ENCODE measurements around the gene KIAA1958.

KIAA1958 gene

GRCh38 chr9:112503170-112503569, 16.5 kb downstream of the KIAA1958 start:
- H4K20me1 ChIP-seq (ENCODE audit: insufficient read depth, low read length, poor library complexity, severe bottlenecking) = peaks cover 47% of the 10 kb centered on the region
- no peaks in the 10 kb centered on the region for H3F3A ChIP-seq (ENCODE audit: low read depth)
- no peak overlapping the region for H3K4me2 ChIP-seq (ENCODE audit: low read depth, low read length, poor library complexity, severe bottlenecking)
- peaks cover 6% of the 10 kb centered on the region for H3K4me1 ChIP-seq (ENCODE audit: insufficient read depth, low read length, poor library complexity, severe bottlenecking)
- no peak overlapping the region for H3K4me3 ChIP-seq (ENCODE audit: low read length, poor library complexity, severe bottlenecking)
- no peaks in the 10 kb centered on the region for H3K27me3 ChIP-seq (ENCODE audit: insufficient read depth, low read length, poor library complexity, severe bottlenecking)
- TF ChIP-seq EZH2phosphoT487 (IDR thresholded peaks at IDR 0.05; ENCODE audit: borderline replicate concordance) (no peak), CTCF (conservative IDR thresholded peaks at IDR 0.05; ENCODE audit: low read length) (no peak)
- H3K36me3 ChIP-seq (ENCODE audit: insufficient read depth, low read length) = no peaks in the 10 kb centered on the region
- peaks cover 90% of the 10 kb centered on the region for H3K79me2 ChIP-seq (ENCODE audit: insufficient read depth, low read length)
- H3K9me3 ChIP-seq (ENCODE audit: insufficient read depth, low read depth, low read length) = no peaks in the 10 kb centered on the region
- H3K9me2 ChIP-seq (replicated peaks; ENCODE audit: low read depth, low read length) = no peaks in the 10 kb centered on the region
- H3K9ac ChIP-seq (ENCODE audit: low read depth, low read length, poor library complexity, severe bottlenecking) = no peak overlapping the region
- no peak overlapping the region for H2AFZ ChIP-seq (ENCODE audit: low read length)

- Histone ChIP-seq H3K4me1 (ENCODE audit: insufficient read depth, low read length, poor library complexity, severe bottlenecking) (peaks cover 16% of the 10 kb centered on the region), H3K4me3 (ENCODE audit: low read length, poor library complexity, severe bottlenecking) (no peak overlapping the region), H3K9ac (ENCODE audit: low read depth, low read length, poor library complexity, severe bottlenecking) (no peak overlapping the region), H3K9me2 (replicated peaks; ENCODE audit: low read depth, low read length) (no peaks in the 10 kb centered on the region), H3K4me2 (ENCODE audit: low read depth, low read length, poor library complexity, severe bottlenecking) (no peak overlapping the region), H2AFZ (ENCODE audit: low read length) (no peak overlapping the region), H3K79me2 (ENCODE audit: insufficient read depth, low read length) (peaks cover 91% of the 10 kb centered on the region), H3F3A (ENCODE audit: low read depth) (no peaks in the 10 kb centered on the region), H3K27me3 (ENCODE audit: insufficient read depth, low read length, poor library complexity, severe bottlenecking) (no peaks in the 10 kb centered on the region), H3K36me3 (ENCODE audit: insufficient read depth, low read length) (no peaks in the 10 kb centered on the region), H4K20me1 (ENCODE audit: insufficient read depth, low read length, poor library complexity, severe bottlenecking) (peaks cover 55% of the 10 kb centered on the region), H3K9me3 (ENCODE audit: insufficient read depth, low read depth, low read length) (no peaks in the 10 kb centered on the region)
- TF ChIP-seq EZH2phosphoT487 (IDR thresholded peaks at IDR 0.05; ENCODE audit: borderline replicate concordance) (no peak), CTCF (conservative IDR thresholded peaks at IDR 0.05; ENCODE audit: low read length) (no peak)
Measured at GRCh38 chr9:112505086-112505485, 18.5 kb downstream of the KIAA1958 start.

- Histone ChIP-seq H3K27me3 (ENCODE audit: insufficient read depth, low read length, poor library complexity, severe bottlenecking) (no peaks in the 10 kb centered on the region), H3K36me3 (ENCODE audit: insufficient read depth, low read length) (no peaks in the 10 kb centered on the region), H3K79me2 (ENCODE audit: insufficient read depth, low read length) (peaks cover 94% of the 10 kb centered on the region), H3K4me3 (ENCODE audit: low read length, poor library complexity, severe bottlenecking) (no peak overlapping the region), H3K4me2 (ENCODE audit: low read depth, low read length, poor library complexity, severe bottlenecking) (no peak overlapping the region), H2AFZ (ENCODE audit: low read length) (no peak overlapping the region), H3K4me1 (ENCODE audit: insufficient read depth, low read length, poor library complexity, severe bottlenecking) (peaks cover 21% of the 10 kb centered on the region), H3K9me3 (ENCODE audit: insufficient read depth, low read depth, low read length) (no peaks in the 10 kb centered on the region), H4K20me1 (ENCODE audit: insufficient read depth, low read length, poor library complexity, severe bottlenecking) (peaks cover 60% of the 10 kb centered on the region), H3F3A (ENCODE audit: low read depth) (no peaks in the 10 kb centered on the region), H3K9ac (ENCODE audit: low read depth, low read length, poor library complexity, severe bottlenecking) (no peak overlapping the region), H3K9me2 (replicated peaks; ENCODE audit: low read depth, low read length) (no peaks in the 10 kb centered on the region)
- TF ChIP-seq CTCF (conservative IDR thresholded peaks at IDR 0.05; ENCODE audit: low read length) (no peak), EZH2phosphoT487 (IDR thresholded peaks at IDR 0.05; ENCODE audit: borderline replicate concordance) (no peak)
Measured at GRCh38 chr9:112505607-112506006, 19.0 kb downstream of the KIAA1958 start.
